HUES64 (cell line): ENCODE results near the gene CEP126.
"Not testable (repeated sequence)": the region's sequence is repeated elsewhere in the genome, so short reads cannot be mapped to it uniquely, and the experiment has no call there.

Source experiments
- H3K27ac ChIP-seq: 2 replicates; pipeline ENCODE4 v1.7.0; 2013; ENCODE audit warnings: low read depth, low read length, inconsistent platforms
- H3K27me3 ChIP-seq: 2 replicates; pipeline ENCODE4 v1.6.1; 2013; ENCODE audit warnings: mild to moderate bottlenecking, low read length; ENCODE audit not compliant: insufficient read depth
- H3K36me3 ChIP-seq: 2 replicates; pipeline ENCODE4 v1.6.1; 2013; ENCODE audit warnings: mild to moderate bottlenecking, low read length; ENCODE audit not compliant: insufficient read depth
- H3K4me1 ChIP-seq: 2 replicates; pipeline ENCODE4 v1.6.1; 2013; ENCODE audit warnings: mild to moderate bottlenecking, low read length, moderate library complexity; ENCODE audit not compliant: insufficient read depth
- H3K4me3 ChIP-seq: 2 replicates; pipeline ENCODE4 v1.5.1; 2013; ENCODE audit warnings: mild to moderate bottlenecking, low read length, moderate library complexity
- H3K9ac ChIP-seq: 2 replicates; pipeline ENCODE4 v1.6.1; 2013; ENCODE audit warnings: mild to moderate bottlenecking, low read depth, low read length
- H3K9me3 ChIP-seq: 2 replicates; pipeline ENCODE4 v1.6.1; 2013; ENCODE audit warnings: low read depth, low read length; ENCODE audit not compliant: insufficient read depth
- WGBS: fragments of 150-250, 120-280 bp; methylation state at CpG from one replicate; pipeline ENCODE4 v1.1.7; 2013; ENCODE audit warnings: missing lambda C conversion rate; 5-methylcytosine and 5-hydroxymethylcytosine counted together

The CEP126 gene

DNA sequence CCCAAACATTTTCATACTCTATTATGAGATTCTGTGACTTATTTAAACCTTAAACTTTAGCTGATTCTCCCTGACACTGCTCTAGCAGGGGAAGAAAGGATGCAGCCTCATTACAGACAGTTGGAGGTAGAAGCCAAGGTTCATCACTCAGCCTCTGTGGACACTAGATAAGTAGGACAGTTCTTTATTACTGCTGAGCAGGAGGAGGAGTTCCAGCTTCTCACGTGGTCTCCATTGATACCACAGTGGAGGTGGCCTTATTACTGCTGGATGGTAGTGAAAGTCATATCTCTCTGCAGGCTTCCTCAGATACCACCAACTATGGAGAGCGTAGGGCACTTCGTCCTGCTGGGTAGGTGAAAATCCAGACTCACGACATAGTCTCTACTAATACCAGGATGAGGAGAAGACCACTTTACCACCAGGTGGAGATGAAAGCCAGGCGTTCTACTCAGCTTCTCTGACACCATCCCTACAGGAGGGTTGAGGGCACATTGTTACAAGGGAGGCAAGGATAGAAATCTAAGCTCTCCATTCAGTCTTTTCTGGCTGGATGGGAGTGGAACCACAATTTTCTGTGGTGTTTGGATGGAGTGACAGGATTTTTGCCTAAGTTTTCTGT lies 14.6 kb downstream of the CEP126 start:
- H3K27ac ChIP-seq, result no peak overlapping the region
- no peak overlapping the region for H3K9ac ChIP-seq
- H3K4me1 ChIP-seq, result no peaks in the 10 kb centered on the region
- H3K27me3 ChIP-seq, result no peaks in the 10 kb centered on the region
- H3K9me3 ChIP-seq, result no peaks in the 10 kb centered on the region
- no peak overlapping the region for H3K4me3 ChIP-seq
- H3K36me3 ChIP-seq, result no peaks in the 10 kb centered on the region
- 85% methylated on average over 5 of the region's 5 CpGs for WGBS

DNA sequence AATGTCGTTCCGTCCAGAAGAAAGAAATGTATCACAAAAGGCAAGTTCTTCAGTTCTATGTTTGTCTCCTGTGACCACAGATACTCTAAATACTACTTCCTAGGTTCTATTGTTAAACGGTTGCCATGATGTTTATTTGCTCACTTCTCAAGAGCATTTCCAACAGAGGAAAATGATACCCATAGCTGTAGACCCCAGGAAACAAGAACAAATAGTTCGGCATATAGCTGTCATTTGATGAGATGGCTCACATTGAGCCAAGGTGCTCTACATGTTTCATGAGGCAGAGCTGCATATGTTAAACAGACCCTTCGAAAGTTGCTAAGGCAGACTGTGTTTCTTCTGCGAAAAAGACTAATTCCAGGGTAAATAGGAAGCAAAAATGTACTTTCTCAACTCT lies 16.9 kb downstream of the CEP126 start:
- H3K9ac ChIP-seq, result no peak overlapping the region
- H3K27me3 ChIP-seq, result no peaks in the 10 kb centered on the region
- H3K27ac ChIP-seq, result no peak overlapping the region
- no peak overlapping the region for H3K4me3 ChIP-seq
- H3K36me3 ChIP-seq, result no peaks in the 10 kb centered on the region
- H3K4me1 ChIP-seq, result no peaks in the 10 kb centered on the region
- H3K9me3 ChIP-seq, result no peaks in the 10 kb centered on the region
- WGBS, result 91% methylated on average over 6 of the region's 6 CpGs

DNA sequence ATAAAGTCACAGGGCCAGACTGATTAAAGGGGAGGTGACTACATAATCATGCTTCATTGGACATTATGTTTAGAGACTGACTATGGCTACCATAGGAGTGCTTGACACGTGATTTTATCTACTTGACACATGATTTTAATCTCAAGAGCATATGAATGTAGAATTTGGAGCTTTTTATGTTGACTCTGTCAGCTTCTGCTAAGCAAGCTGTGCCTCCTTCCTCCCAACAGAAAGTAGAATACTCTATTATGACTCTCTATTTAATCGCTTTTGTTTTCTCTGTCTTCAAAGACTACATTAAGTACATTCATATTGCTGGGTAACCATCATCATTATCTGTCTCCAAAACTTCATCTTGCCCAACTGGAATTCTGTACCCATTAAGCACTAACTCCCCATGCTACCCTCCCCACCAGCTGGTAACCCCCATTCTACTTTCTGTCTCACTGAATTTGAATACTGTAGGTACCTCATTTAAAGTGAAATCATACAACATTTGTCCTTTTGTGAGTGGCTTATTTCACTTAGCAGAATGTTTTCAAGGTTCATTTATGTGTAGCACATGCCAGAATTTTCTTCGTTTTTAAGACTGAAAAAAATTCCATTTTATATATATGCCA lies 26.2 kb downstream of the CEP126 start:
- H3K36me3 ChIP-seq, result no peaks in the 10 kb centered on the region
- no peak overlapping the region for H3K27ac ChIP-seq
- H3K9ac ChIP-seq, result no peak overlapping the region
- H3K9me3 ChIP-seq, result no peaks in the 10 kb centered on the region
- H3K4me1 ChIP-seq, result no peaks in the 10 kb centered on the region
- no peak overlapping the region for H3K4me3 ChIP-seq
- no peaks in the 10 kb centered on the region for H3K27me3 ChIP-seq
- WGBS, result 89% methylated on average over 2 of the region's 3 CpGs

GRCh38 chr11:101944923-101945322 lies 30.1 kb downstream of the CEP126 start:
- Histone ChIP-seq H3K4me1 (no peaks in the 10 kb centered on the region), H3K4me3 (no peak overlapping the region), H3K9ac (no peak overlapping the region), H3K36me3 (no peaks in the 10 kb centered on the region), H3K27ac (no peak overlapping the region), H3K27me3 (no peaks in the 10 kb centered on the region), H3K9me3 (no peaks in the 10 kb centered on the region)
- WGBS, result 96% methylated on average over 2 of the region's 2 CpGs

GRCh38 chr11:101945448-101945847 lies 30.6 kb downstream of the CEP126 start:
- no peak overlapping the region for H3K9ac ChIP-seq
- H3K27me3 ChIP-seq, result no peaks in the 10 kb centered on the region
- no peak overlapping the region for H3K27ac ChIP-seq
- no peak overlapping the region for H3K4me3 ChIP-seq
- no peaks in the 10 kb centered on the region for H3K4me1 ChIP-seq
- no peaks in the 10 kb centered on the region for H3K36me3 ChIP-seq
- 90% methylated on average over 2 of the region's 4 CpGs for WGBS
- H3K9me3 ChIP-seq, result no peaks in the 10 kb centered on the region

DNA sequence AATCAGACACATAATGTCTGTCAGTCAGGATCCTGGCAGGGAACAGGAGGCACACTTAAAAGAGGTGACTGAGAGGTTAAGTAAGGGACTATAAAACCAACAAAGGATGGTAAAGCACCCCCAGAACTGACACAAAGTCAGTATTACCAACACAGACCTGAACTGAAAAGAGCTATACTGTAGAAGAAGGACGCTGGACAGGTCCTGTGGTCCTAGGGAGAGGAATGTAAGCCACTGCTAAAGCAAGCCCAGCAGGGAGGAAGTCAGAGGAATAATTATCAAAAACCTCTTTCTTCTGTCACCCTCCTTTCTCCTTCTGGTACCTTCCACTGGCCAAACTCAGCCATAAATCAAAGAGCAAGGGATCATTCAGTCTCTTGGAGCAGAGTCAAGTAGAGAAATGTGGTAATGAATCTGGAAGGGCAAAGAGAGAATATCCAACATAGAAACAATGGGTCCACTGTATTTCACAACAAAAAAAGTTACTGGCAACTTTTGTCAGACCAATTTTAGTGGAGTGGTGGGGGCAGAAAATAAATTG lies 34.9 kb downstream of the CEP126 start:
- Histone ChIP-seq H3K4me1 (no peaks in the 10 kb centered on the region), H3K9ac (no peak overlapping the region), H3K36me3 (no peaks in the 10 kb centered on the region), H3K9me3 (no peaks in the 10 kb centered on the region), H3K4me3 (no peak overlapping the region), H3K27ac (no peak overlapping the region), H3K27me3 (no peaks in the 10 kb centered on the region)
- WGBS, result 44% methylated on average over 1 of the region's 1 CpG

DNA sequence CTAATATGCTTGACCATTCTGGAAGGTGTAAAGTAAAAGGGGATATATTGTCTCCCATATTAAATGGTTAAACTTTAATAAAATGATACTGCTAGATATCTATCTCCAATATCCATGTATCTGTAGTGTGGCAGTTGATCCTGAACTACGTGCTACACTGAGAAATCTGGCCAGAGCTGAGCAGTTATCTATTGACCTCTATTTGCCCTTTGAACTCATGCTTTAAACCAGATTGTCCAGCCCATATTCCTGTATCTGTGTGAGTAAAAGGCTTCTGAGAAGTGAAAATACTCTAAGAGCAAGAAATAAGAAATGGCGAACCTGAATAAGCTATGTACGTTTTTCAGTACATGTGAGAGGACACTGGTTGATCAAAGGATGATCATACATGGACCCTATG lies 40.5 kb downstream of the CEP126 start:
- H3K36me3 ChIP-seq, result no peaks in the 10 kb centered on the region
- 95% methylated on average over 3 of the region's 3 CpGs for WGBS
- H3K9me3 ChIP-seq, result no peaks in the 10 kb centered on the region
- H3K4me1 ChIP-seq, result no peaks in the 10 kb centered on the region
- H3K27ac ChIP-seq, result no peak overlapping the region
- H3K4me3 ChIP-seq, result no peak overlapping the region
- no peaks in the 10 kb centered on the region for H3K27me3 ChIP-seq
- no peak overlapping the region for H3K9ac ChIP-seq

- H3K9me3 ChIP-seq, result no peaks in the 10 kb centered on the region
- no peaks in the 10 kb centered on the region for H3K4me1 ChIP-seq
- H3K27ac ChIP-seq, result no peak overlapping the region
- H3K36me3 ChIP-seq, result no peaks in the 10 kb centered on the region
- no peak overlapping the region for H3K9ac ChIP-seq
- H3K27me3 ChIP-seq, result no peaks in the 10 kb centered on the region
- WGBS, result 93% methylated on average over 5 of the region's 5 CpGs
- no peak overlapping the region for H3K4me3 ChIP-seq
Observed at GRCh38 chr11:101955701-101956100, 40.9 kb downstream of the CEP126 start.

- no peak overlapping the region for H3K4me3 ChIP-seq
- no peaks in the 10 kb centered on the region for H3K4me1 ChIP-seq
- H3K36me3 ChIP-seq, result no peaks in the 10 kb centered on the region
- no peak overlapping the region for H3K27ac ChIP-seq
- 88% methylated on average over 1 of the region's 1 CpG for WGBS
- H3K9me3 ChIP-seq, result no peaks in the 10 kb centered on the region
- no peaks in the 10 kb centered on the region for H3K27me3 ChIP-seq
- no peak overlapping the region for H3K9ac ChIP-seq
Observed at GRCh38 chr11:101960231-101960630, 45.4 kb downstream of the CEP126 start.

DNA sequence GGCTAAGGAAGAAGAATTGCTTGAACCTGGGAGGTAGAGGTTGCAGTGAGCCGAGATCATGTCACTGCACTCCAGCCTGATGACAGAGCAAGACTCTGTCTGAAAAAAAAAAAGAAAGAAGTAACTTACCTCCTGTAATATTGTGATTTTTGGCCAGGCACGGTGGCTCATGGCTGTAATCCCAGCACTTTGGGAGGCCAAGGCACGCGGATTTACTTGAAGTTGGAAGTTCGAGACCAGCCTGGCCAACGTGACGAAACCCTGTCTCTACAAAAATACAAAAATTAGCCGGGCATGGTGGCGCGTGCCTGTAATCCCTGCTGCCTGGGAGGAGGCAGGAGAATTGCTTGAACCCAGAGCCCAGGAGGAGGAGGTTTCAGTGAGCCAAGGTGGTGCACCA lies 49.4 kb downstream of the CEP126 start:
- not testable (repeated sequence) for H3K4me1 ChIP-seq, H3K27me3 ChIP-seq, H3K27ac ChIP-seq, H3K9ac ChIP-seq, H3K4me3 ChIP-seq, H3K36me3 ChIP-seq, H3K9me3 ChIP-seq
- WGBS, result 95% methylated on average over 10 of the region's 10 CpGs

DNA sequence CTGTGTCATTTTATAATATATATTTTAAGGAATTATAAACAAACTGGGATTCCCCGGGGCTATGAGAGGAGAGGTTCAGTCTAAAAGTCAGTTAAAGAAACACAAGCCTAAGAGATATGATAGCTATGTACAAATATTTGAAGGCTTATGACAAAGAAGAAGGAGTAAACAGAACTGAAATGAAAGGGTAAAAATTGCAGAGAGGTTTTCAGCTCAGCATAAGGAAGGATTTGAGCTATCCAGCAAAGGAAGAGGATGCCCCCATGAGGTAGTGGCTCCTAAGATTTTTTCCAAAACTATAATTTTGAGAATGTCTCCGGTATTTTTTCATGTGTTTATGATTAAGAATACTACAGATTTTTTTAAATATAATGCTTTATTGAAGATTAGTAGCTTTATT lies 59.4 kb downstream of the CEP126 start:
- H3K27me3 ChIP-seq, result no peaks in the 10 kb centered on the region
- no peaks in the 10 kb centered on the region for H3K9me3 ChIP-seq
- no peaks in the 10 kb centered on the region for H3K36me3 ChIP-seq
- no peak overlapping the region for H3K27ac ChIP-seq
- no peak overlapping the region for H3K4me3 ChIP-seq
- H3K9ac ChIP-seq, result no peak overlapping the region
- H3K4me1 ChIP-seq, result no peaks in the 10 kb centered on the region
- 84% methylated on average over 2 of the region's 2 CpGs for WGBS
